Measurements from ENCODE around the gene PTTG1. TPM values are rescaled to one million over a fixed set of nuclear protein-coding genes. Genes with fewer than 3 reads are reported as not detected.

Gene PTTG1
- total and polyA plus RNA-seq, 2 of the 4 experiments (the other 2 are of a cell fraction) = 98.6 to 118 TPM

DNA sequence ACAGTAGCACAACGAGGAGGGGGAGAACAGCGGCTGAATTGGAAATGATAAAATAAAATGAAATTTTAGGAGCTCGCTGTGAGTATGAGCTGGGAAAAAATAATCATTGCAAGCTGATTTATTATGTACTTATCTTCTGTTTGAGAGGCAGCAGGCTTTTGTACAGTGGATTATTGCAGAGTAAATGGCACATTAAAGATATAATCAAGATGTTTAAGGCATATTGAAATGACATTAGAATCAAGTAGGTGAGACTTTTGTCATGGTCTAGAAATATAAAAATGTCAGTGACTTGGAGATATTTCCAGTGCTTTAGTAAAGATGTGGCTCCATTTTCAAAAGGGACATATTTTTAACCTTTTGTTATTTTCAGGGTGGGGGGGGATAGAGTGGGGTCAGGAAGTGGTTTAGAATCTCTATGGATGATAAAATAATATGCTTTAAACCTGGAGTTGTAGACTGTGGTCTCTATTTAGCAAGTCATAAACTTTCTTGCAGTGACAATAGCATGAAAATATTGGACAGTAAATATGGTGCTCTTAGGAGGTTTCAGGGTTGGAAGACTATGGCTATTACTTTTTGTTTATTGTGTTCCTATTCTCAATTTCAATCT lies 46.8 kb downstream of the PTTG1 start:
- Histone ChIP-seq H2AK5ac (ENCODE audit: low read depth, low read length) (no peak overlapping the region), H4K8ac (ENCODE audit: low read depth in 2 of 2, low read length in 2 of 2) (0 out of 4 replicates have a peak overlapping the region, but pooled peaks of 1 of the 2 experiments have one; percentile 5), H3K56ac (ENCODE audit: extremely low read depth, insufficient read depth, low read length) (no peak overlapping the region), H2BK15ac (ENCODE audit: low read depth, low read length) (no peak overlapping the region), H2AFZ (replicated peaks; ENCODE audit: low read length, poor library complexity) (peak overlapping the region; percentile 54), H3K18ac (ENCODE audit: low read depth, low read length) (no peak overlapping the region), H3K27ac (ENCODE audit: insufficient read depth, low read length) (no peak overlapping the region), H3K14ac (replicated peaks; ENCODE audit: low read depth, low read length) (peak overlapping the region; percentile 47; the same call in 1 of the 2 replicates), H2BK5ac (ENCODE audit: low read depth, low read length, poor library complexity, severe bottlenecking) (no peak overlapping the region), H3K9me3 (ENCODE audit: control insufficient read depth, insufficient read depth, low read length) (no peaks in the 10 kb centered on the region), H3K4me2 (ENCODE audit: low read depth, low read length) (no peak overlapping the region), H3K79me1 (ENCODE audit: low read depth in 1 of 2, low read length in 2 of 2) (no peaks in the 10 kb centered on the region), H3K9me1 (ENCODE audit: insufficient read depth, low read length) (peaks cover 1% of the 10 kb centered on the region; the same call in 1 of the 2 replicates), H3K27me3 (ENCODE audit: control insufficient read depth, insufficient read depth, low read length) (peaks cover 2% of the 10 kb centered on the region; the same call in 1 of the 2 replicates), H3K4me3 (ENCODE audit: insufficient read depth, low read depth, low read length) (no peak overlapping the region), H3K23ac (ENCODE audit: low read depth, low read length) (no peak overlapping the region), H3K4me1 (ENCODE audit: control insufficient read depth, insufficient read depth, low read length) (peaks cover 12% of the 10 kb centered on the region), H2AK9ac (replicated peaks; ENCODE audit: low read depth, low read length, poor library complexity) (no peak overlapping the region), H4K20me1 (ENCODE audit: insufficient read depth, low read length) (no peaks in the 10 kb centered on the region), H3K4ac (ENCODE audit: low read depth, low read length) (0 out of 2 replicates have a peak overlapping the region, but pooled peaks have one; percentile 30), H4K5ac (ENCODE audit: low read depth, low read length) (no peak overlapping the region), H2BK20ac (ENCODE audit: low read depth, low read length) (0 out of 2 replicates have a peak overlapping the region, but pooled peaks have one; percentile 13), H2BK120ac (ENCODE audit: low read depth, low read length) (0 out of 2 replicates have a peak overlapping the region, but pooled peaks have one; percentile 7), H4K91ac (ENCODE audit: insufficient read depth, low read depth, low read length) (no peak overlapping the region), H3K9ac (ENCODE audit: low read depth, low read length) (no peak overlapping the region), H3K36me3 (ENCODE audit: control insufficient read depth, insufficient read depth, low read length) (no peaks in the 10 kb centered on the region)
- TF ChIP-seq MAZ (IDR thresholded peaks at IDR 0.05; ENCODE audit: borderline replicate concordance, low read depth, low read length) (no peak), CHD1 (IDR thresholded peaks at IDR 0.05; ENCODE audit: low read depth, low read length) (no peak), RCOR1 (IDR thresholded peaks at IDR 0.05; ENCODE audit: insufficient replicate concordance, low read length) (no peak), SMC3 (IDR thresholded peaks at IDR 0.05; ENCODE audit: low read depth, low read length) (no peak), BHLHE40 (IDR thresholded peaks at IDR 0.05; ENCODE audit: low read depth, low read length) (no peak), NFE2L2 (IDR thresholded peaks at IDR 0.05; ENCODE audit: low read depth, low read length) (no peak), RFX5 (IDR thresholded peaks at IDR 0.05; ENCODE audit: low read depth, low read length) (no peak), MXI1 (IDR thresholded peaks at IDR 0.05; ENCODE audit: borderline replicate concordance, low read depth, low read length) (no peak), RAD21 (IDR thresholded peaks at IDR 0.05; ENCODE audit: low read length) (no peak), USF2 (IDR thresholded peaks at IDR 0.05; ENCODE audit: low read depth, low read length) (no peak), POLR2A (IDR thresholded peaks at IDR 0.05; ENCODE audit: low read depth, low read length) (no peak), MAFK (IDR thresholded peaks at IDR 0.05; ENCODE audit: low read depth, low read length) (no peak), FOS (IDR thresholded peaks at IDR 0.05; ENCODE audit: low read depth, low read length) (no peak), CEBPB (IDR thresholded peaks at IDR 0.05; ENCODE audit: low read depth, low read length) (no peak)
- TF ChIP-seq, protein P1, sequence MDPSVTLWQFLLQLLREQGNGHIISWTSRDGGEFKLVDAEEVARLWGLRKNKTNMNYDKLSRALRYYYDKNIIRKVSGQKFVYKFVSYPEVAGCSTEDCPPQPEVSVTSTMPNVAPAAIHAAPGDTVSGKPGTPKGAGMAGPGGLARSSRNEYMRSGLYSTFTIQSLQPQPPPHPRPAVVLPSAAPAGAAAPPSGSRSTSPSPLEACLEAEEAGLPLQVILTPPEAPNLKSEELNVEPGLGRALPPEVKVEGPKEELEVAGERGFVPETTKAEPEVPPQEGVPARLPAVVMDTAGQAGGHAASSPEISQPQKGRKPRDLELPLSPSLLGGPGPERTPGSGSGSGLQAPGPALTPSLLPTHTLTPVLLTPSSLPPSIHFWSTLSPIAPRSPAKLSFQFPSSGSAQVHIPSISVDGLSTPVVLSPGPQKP (IDR thresholded peaks at IDR 0.05; ENCODE audit: borderline replicate concordance, low read depth, low read length) = no peak
- TF ChIP-seq, protein P2, sequence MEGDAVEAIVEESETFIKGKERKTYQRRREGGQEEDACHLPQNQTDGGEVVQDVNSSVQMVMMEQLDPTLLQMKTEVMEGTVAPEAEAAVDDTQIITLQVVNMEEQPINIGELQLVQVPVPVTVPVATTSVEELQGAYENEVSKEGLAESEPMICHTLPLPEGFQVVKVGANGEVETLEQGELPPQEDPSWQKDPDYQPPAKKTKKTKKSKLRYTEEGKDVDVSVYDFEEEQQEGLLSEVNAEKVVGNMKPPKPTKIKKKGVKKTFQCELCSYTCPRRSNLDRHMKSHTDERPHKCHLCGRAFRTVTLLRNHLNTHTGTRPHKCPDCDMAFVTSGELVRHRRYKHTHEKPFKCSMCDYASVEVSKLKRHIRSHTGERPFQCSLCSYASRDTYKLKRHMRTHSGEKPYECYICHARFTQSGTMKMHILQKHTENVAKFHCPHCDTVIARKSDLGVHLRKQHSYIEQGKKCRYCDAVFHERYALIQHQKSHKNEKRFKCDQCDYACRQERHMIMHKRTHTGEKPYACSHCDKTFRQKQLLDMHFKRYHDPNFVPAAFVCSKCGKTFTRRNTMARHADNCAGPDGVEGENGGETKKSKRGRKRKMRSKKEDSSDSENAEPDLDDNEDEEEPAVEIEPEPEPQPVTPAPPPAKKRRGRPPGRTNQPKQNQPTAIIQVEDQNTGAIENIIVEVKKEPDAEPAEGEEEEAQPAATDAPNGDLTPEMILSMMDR (conservative IDR thresholded peaks at IDR 0.05; ENCODE audit: low read depth, low read length) = no peak
- DNase-seq = no peak
- no peak for ATAC-seq (ENCODE audit: low read depth)
- intact Hi-C loops (cut with micrococcal nuclease) (no loop called here), dilution Hi-C loops (cut with HindIII; ENCODE audit: low sequenced_read_pairs, unreplicated experiment) (no loop called here), in situ Hi-C loops (cut with MboI; ENCODE audit: low sequenced_read_pairs) (no loop called here)
- BruUV-seq (replicated peaks) = no TSS peak
- 38% methylated on average over 2 of the region's 3 CpGs; no CpG with 5 or more reads in 1 of the 2 experiments for WGBS, 2 experiments (ENCODE audit: extremely low coverage in 2 of 2, insufficient read length in 1 of 2)
- CTCF ChIA-PET = no interaction called here
- POLR2A ChIA-PET (ENCODE audit: unreplicated experiment) = no interaction called here

Data from IMR-90 (cell line).